Keratinocyte (primary cell): ENCODE results near the gene YPEL4.

Source experiments
- EZH2 ChIP-seq: IDR thresholded peaks from one replicate; pipeline ENCODE4 v1.6.1; 2012; ENCODE audit warnings: inconsistent platforms, mild to moderate bottlenecking, low read length, moderate library complexity
- TF ChIP-seq, protein P1 (sequence below), 3 experiments: IDR thresholded peaks in 1 of 3; conservative IDR thresholded peaks in 1 of 3; optimal IDR thresholded peaks in 1 of 3; 2 replicates in 2 of 3; 3 replicates in 1 of 3; pipeline versions ENCODE3 to v1.5.1; 2011; ENCODE audit warnings: low read length in 3 of 3, mild to moderate bottlenecking in 3 of 3, moderate library complexity in 2 of 3, control low read depth in 1 of 3, inconsistent platforms in 1 of 3; ENCODE audit not compliant: insufficient read depth in 2 of 3; ENCODE audit errors: extremely low read depth in 1 of 3

- TF ChIP-seq, protein P1, sequence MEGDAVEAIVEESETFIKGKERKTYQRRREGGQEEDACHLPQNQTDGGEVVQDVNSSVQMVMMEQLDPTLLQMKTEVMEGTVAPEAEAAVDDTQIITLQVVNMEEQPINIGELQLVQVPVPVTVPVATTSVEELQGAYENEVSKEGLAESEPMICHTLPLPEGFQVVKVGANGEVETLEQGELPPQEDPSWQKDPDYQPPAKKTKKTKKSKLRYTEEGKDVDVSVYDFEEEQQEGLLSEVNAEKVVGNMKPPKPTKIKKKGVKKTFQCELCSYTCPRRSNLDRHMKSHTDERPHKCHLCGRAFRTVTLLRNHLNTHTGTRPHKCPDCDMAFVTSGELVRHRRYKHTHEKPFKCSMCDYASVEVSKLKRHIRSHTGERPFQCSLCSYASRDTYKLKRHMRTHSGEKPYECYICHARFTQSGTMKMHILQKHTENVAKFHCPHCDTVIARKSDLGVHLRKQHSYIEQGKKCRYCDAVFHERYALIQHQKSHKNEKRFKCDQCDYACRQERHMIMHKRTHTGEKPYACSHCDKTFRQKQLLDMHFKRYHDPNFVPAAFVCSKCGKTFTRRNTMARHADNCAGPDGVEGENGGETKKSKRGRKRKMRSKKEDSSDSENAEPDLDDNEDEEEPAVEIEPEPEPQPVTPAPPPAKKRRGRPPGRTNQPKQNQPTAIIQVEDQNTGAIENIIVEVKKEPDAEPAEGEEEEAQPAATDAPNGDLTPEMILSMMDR (optimal IDR thresholded peaks at IDR 0.05 in 1 of 3, IDR thresholded peaks at IDR 0.05 in 1 of 3, conservative IDR thresholded peaks at IDR 0.05 in 1 of 3; ENCODE audit: extremely low read depth in 1 of 3, insufficient read depth in 2 of 3, low read length in 3 of 3), result no peak
- TF ChIP-seq EZH2, result no peak
These were observed 31.3 kb downstream of the YPEL4 start for GRCh38 chr11:57618438-57618837.
